Osteocyte (in vitro differentiated cells): Measurements from ENCODE around the gene LRRC15. TPM values are rescaled to one million over a fixed set of nuclear protein-coding genes. Genes with fewer than 3 reads are reported as not detected.

Experiments
- DNase-seq: peaks from one replicate; pipeline ENCODE4 v3.0.0; 2021; ENCODE audit warnings: mixed read lengths; ENCODE audit not compliant: unreplicated experiment; ENCODE audit errors: extremely low spot score
- H3K27ac Mint-ChIP-seq: one replicate; pipeline ENCODE4 v1.8.0; 2021; ENCODE audit warnings: mild to moderate bottlenecking, mixed read lengths; ENCODE audit not compliant: unreplicated experiment
- H3K27me3 Mint-ChIP-seq: one replicate; pipeline ENCODE4 v1.8.0; 2021; ENCODE audit warnings: mixed read lengths; ENCODE audit not compliant: unreplicated experiment
- H3K36me3 Mint-ChIP-seq: one replicate; pipeline ENCODE4 v1.8.0; 2021; ENCODE audit warnings: mixed read lengths; ENCODE audit not compliant: unreplicated experiment
- H3K4me1 Mint-ChIP-seq: one replicate; pipeline ENCODE4 v1.8.0; 2021; ENCODE audit warnings: mixed read lengths; ENCODE audit not compliant: unreplicated experiment
- H3K4me3 Mint-ChIP-seq: one replicate; pipeline ENCODE4 v1.8.0; 2021; ENCODE audit warnings: mild to moderate bottlenecking, moderate library complexity, mixed read lengths; ENCODE audit not compliant: unreplicated experiment
- H3K9me3 Mint-ChIP-seq: one replicate; pipeline ENCODE4 v1.8.0; 2021; ENCODE audit warnings: mixed read lengths; ENCODE audit not compliant: unreplicated experiment
- CTCF ChIP-seq: fragments of 200-600 bp; sonication (generic); IDR thresholded peaks from 2 replicates; pipeline ENCODE4 v1.5.0; 2021; ENCODE audit warnings: antibody characterized with exemption, mild to moderate bottlenecking, moderate library complexity
- total RNA-seq: library from RNA; stranded (reverse); gene quantifications from 2 replicates; pipeline ENCODE4 v1.2.1, GENCODE V29; 2021

The LRRC15 gene
- total RNA-seq, 1 donor from 2014 or later: 0.27 TPM

- H3K36me3 Mint-ChIP-seq: no peaks in the 10 kb centered on the region
- no peak overlapping the region for H3K27ac Mint-ChIP-seq
- no peak for DNase-seq
- H3K4me3 Mint-ChIP-seq: no peak overlapping the region
- no peaks in the 10 kb centered on the region for H3K9me3 Mint-ChIP-seq
- TF ChIP-seq CTCF: no peak
- peaks cover 27% of the 10 kb centered on the region for H3K27me3 Mint-ChIP-seq
- peaks cover 44% of the 10 kb centered on the region for H3K4me1 Mint-ChIP-seq
Measured at GRCh38 chr3:194365978-194366490, 3.5 kb downstream of the LRRC15 start.

GRCh38 chr3:194365526-194365925 lies 4.0 kb downstream of the LRRC15 start:
- H3K9me3 Mint-ChIP-seq: no peaks in the 10 kb centered on the region
- TF ChIP-seq CTCF: no peak
- no peaks in the 10 kb centered on the region for H3K36me3 Mint-ChIP-seq
- H3K4me3 Mint-ChIP-seq: no peak overlapping the region
- peaks cover 44% of the 10 kb centered on the region for H3K4me1 Mint-ChIP-seq
- no peak overlapping the region for H3K27ac Mint-ChIP-seq
- peaks cover 24% of the 10 kb centered on the region for H3K27me3 Mint-ChIP-seq
- DNase-seq: no peak

GRCh38 chr3:194364652-194365434 lies 4.7 kb downstream of the LRRC15 start:
- no peak overlapping the region for H3K4me3 Mint-ChIP-seq

GRCh38 chr3:194364314-194364651 lies 5.3 kb downstream of the LRRC15 start:
- H3K27ac Mint-ChIP-seq: peak overlapping the region; percentile 31
- no peak for TF ChIP-seq CTCF
- DNase-seq: no peak
- peaks cover 36% of the 10 kb centered on the region for H3K4me1 Mint-ChIP-seq
- peaks cover 21% of the 10 kb centered on the region for H3K27me3 Mint-ChIP-seq
- H3K36me3 Mint-ChIP-seq: no peaks in the 10 kb centered on the region
- H3K9me3 Mint-ChIP-seq: no peaks in the 10 kb centered on the region
- H3K4me3 Mint-ChIP-seq: no peak overlapping the region

More at GRCh38 chr3:194364652-194365434, 4.7 kb downstream of the LRRC15 start:
- Mint-ChIP-seq H3K27ac (peak overlapping the region; percentile 31), H3K27me3 (peaks cover 21% of the 10 kb centered on the region), H3K4me1 (peaks cover 41% of the 10 kb centered on the region), H3K36me3 (no peaks in the 10 kb centered on the region), H3K9me3 (no peaks in the 10 kb centered on the region)
- DNase-seq: peak; percentile 95
- TF ChIP-seq CTCF: no peak

- Mint-ChIP-seq H3K27me3 (peaks cover 41% of the 10 kb centered on the region), H3K4me3 (no peak overlapping the region), H3K27ac (no peak overlapping the region), H3K4me1 (peaks cover 20% of the 10 kb centered on the region), H3K9me3 (no peaks in the 10 kb centered on the region), H3K36me3 (no peaks in the 10 kb centered on the region)
- TF ChIP-seq CTCF: no peak
- no peak for DNase-seq
Measured at GRCh38 chr3:194360568-194360967, 9.0 kb downstream of the LRRC15 start.
